B cell (primary cell): ENCODE results near the gene LRP1-AS. TPM values are rescaled to one million over a fixed set of nuclear protein-coding genes. Genes with fewer than 3 reads are reported as not detected.

ENCODE experiments used
- ATAC-seq: fragments of 200-7000 bp; cut with Tn5 transposase; one replicate; pipeline ENCODE4 v1.10.0; 2021; ENCODE audit warnings: low read depth, mild to moderate bottlenecking, moderate number of reproducible peaks, moderate library complexity
- CTCF ChIA-PET: fragments of 350-600 bp; sonication (Branson Sonifier 250); formaldehyde crosslinking; loops from one replicate; lab custom pipeline; 2021; ENCODE audit warnings: antibody characterized with exemption, inconsistent platforms; lab: Charles Lee
- POLR2A ChIA-PET: fragments of 350-600 bp; sonication (Branson Sonifier 250); formaldehyde crosslinking; loops from one replicate; lab custom pipeline; 2021; ENCODE audit warnings: antibody characterized with exemption; lab: Charles Lee
- DNase-seq: peaks from one replicate; pipeline ENCODE4 v3.0.0; 2013
- H2AFZ ChIP-seq: 2 replicates; pipeline ENCODE4 v1.6.1; 2012; ENCODE audit warnings: mild to moderate bottlenecking, low read depth, low read length; ENCODE audit not compliant: insufficient read depth, poor library complexity, severe bottlenecking
- H3K27ac ChIP-seq, 2 donors: 1 replicate in 1 of 2; 2 replicates in 1 of 2; pipeline ENCODE4 v1.5.1; 2012 to 2013; ENCODE audit warnings: low read length in 2 of 2, mild to moderate bottlenecking in 2 of 2, moderate library complexity in 1 of 2
- H3K27me3 ChIP-seq, 4 experiments: fragments of 200-600 bp in 1 of 4; sonication (generic) in 1 of 4; replicated peaks in 1 of 4; 1 replicate in 2 of 4; 2 replicates in 2 of 4; pipeline versions ENCODE4 v1.6.1 to v1.7.0; 2013 to 2016; ENCODE audit warnings: low read length in 3 of 4, mild to moderate bottlenecking in 2 of 4, mixed read lengths in 1 of 4, moderate library complexity in 1 of 4; ENCODE audit not compliant: insufficient read depth in 4 of 4, control insufficient read depth in 3 of 4; ENCODE audit errors: control extremely low read depth in 1 of 4
- H3K36me3 ChIP-seq, 2 experiments: replicated peaks in 1 of 2; 1 replicate in 1 of 2; 2 replicates in 1 of 2; pipeline versions ENCODE4 v1.6.1 to v1.7.1; 2013; ENCODE audit warnings: low read length in 1 of 2; ENCODE audit not compliant: insufficient read depth in 2 of 2, control insufficient read depth in 1 of 2; ENCODE audit errors: control extremely low read depth in 1 of 2, extremely low read depth in 1 of 2
- H3K4me1 ChIP-seq, 2 donors: fragments of 200-600 bp in 1 of 2; sonication (generic) in 1 of 2; 1 replicate in 1 of 2; 2 replicates in 1 of 2; pipeline versions ENCODE4 v1.5.1 to v1.6.1; 2013 to 2017; ENCODE audit warnings: low read length in 2 of 2; ENCODE audit not compliant: control insufficient read depth in 2 of 2, insufficient read depth in 2 of 2
- H3K4me2 ChIP-seq: replicated peaks from 2 replicates; pipeline ENCODE3; 2012; ENCODE audit warnings: mild to moderate bottlenecking, low read depth, low read length; ENCODE audit not compliant: poor library complexity, severe bottlenecking
- H3K4me3 ChIP-seq, 5 experiments: fragments of 200-600 bp in 1 of 5; sonication (generic) in 1 of 5; 1 replicate in 3 of 5; 2 replicates in 2 of 5; pipeline versions ENCODE4 v1.5.1 to v1.7.0; 2011 to 2016; ENCODE audit warnings: low read length in 4 of 5, mild to moderate bottlenecking in 4 of 5, low read depth in 2 of 5, control low read depth in 1 of 5, moderate library complexity in 1 of 5; ENCODE audit not compliant: insufficient read depth in 1 of 5; ENCODE audit errors: control extremely low read depth in 1 of 5, extremely low read depth in 1 of 5
- H3K79me2 ChIP-seq: fragments of 200-600 bp; sonication (generic); one replicate; pipeline ENCODE4 v1.6.0; 2016; ENCODE audit warnings: low read length; ENCODE audit not compliant: control insufficient read depth, insufficient read depth
- H3K9ac ChIP-seq: fragments of 200-600 bp; sonication (generic); 2 replicates; pipeline ENCODE4 v1.6.1; 2017; ENCODE audit warnings: mild to moderate bottlenecking, low read length, moderate library complexity
- H3K9me3 ChIP-seq, 3 donors: one replicate each; pipeline versions ENCODE4 v1.6.1 to v1.7.1; 2013; ENCODE audit warnings: low read length in 2 of 3; ENCODE audit not compliant: control insufficient read depth in 2 of 3, insufficient read depth in 1 of 3; ENCODE audit errors: control extremely low read depth in 1 of 3
- H4K20me1 ChIP-seq: 2 replicates; pipeline ENCODE4 v1.6.0; 2012; ENCODE audit warnings: mild to moderate bottlenecking, low read length; ENCODE audit not compliant: insufficient read depth, control insufficient read depth, poor library complexity, severe bottlenecking
- H3K27ac Mint-ChIP-seq: one replicate; pipeline ENCODE4 v1.8.0; 2021; ENCODE audit warnings: mixed read lengths
- H3K27me3 Mint-ChIP-seq: one replicate; pipeline ENCODE4 v1.8.0; 2021; ENCODE audit warnings: mixed read lengths
- H3K4me1 Mint-ChIP-seq: one replicate; pipeline ENCODE4 v1.8.0; 2021; ENCODE audit warnings: mixed read lengths
- H3K4me3 Mint-ChIP-seq: one replicate; pipeline ENCODE4 v1.8.0; 2021; ENCODE audit warnings: mixed read lengths
- H3K9me3 Mint-ChIP-seq: one replicate; pipeline ENCODE4 v1.8.0; 2022; ENCODE audit warnings: mixed read lengths; ENCODE audit not compliant: insufficient read depth
- CTCF ChIP-seq: fragments of 200-600 bp; IDR thresholded peaks from one replicate; pipeline ENCODE4 v1.8.0; 2022; ENCODE audit warnings: antibody characterized with exemption, mild to moderate bottlenecking
- EZH2 ChIP-seq: IDR thresholded peaks from 2 replicates; pipeline ENCODE4 v1.6.1; 2012; ENCODE audit warnings: borderline replicate concordance, low read depth, mild to moderate bottlenecking, moderate library complexity, low read length; ENCODE audit not compliant: insufficient read depth, poor library complexity, severe bottlenecking
- WGBS: methylation state at CpG from one replicate; pipeline ENCODE4 v1.1.5; 2013; ENCODE audit warnings: missing lambda C conversion rate; ENCODE audit not compliant: insufficient coverage; 5-methylcytosine and 5-hydroxymethylcytosine counted together
- intact Hi-C: fragments of 100-400 bp; cut with micrococcal nuclease; formaldehyde crosslinking; loops from one replicate; pipeline ENCODE4 v1.10.0; 2022
- polyA plus RNA-seq: library from polyadenylated mRNA; depleted of rRNA; stranded (reverse); fragments of >200 nt; gene quantifications from 2 replicates; pipeline ENCODE4 v1.2.3, GENCODE V29; 2012
- total RNA-seq, 2 donors: library from RNA; stranded (reverse); fragments of 120-200 nt in 1 of 2; gene quantifications; 1 replicate in 1 of 2; 2 replicates in 1 of 2; pipeline versions ENCODE4 v1.2.3 to v1.2.4, GENCODE V29; 2013 to 2022

LRP1-AS gene
- total and polyA plus RNA-seq, 2 donors (not counting 1 experiment from before 2014, with no cell fraction given) = not detected

- POLR2A ChIA-PET = no interaction called here
Observed at GRCh38 chr12:57169969-57170368, 22.6 kb upstream of the LRP1-AS start.

More at GRCh38 chr12:57169969-57170368, 22.6 kb upstream of the LRP1-AS start:
- Histone ChIP-seq H3K27me3 (no peaks in the 10 kb centered on the region), H4K20me1 (no peaks in the 10 kb centered on the region), H2AFZ (no peak overlapping the region), H3K36me3 (no peaks in the 10 kb centered on the region), H3K4me2 (no peak overlapping the region), H3K4me3 (no peak overlapping the region), H3K27ac (no peak overlapping the region), H3K4me1 (no peaks in the 10 kb centered on the region), H3K9ac (no peak overlapping the region), H3K79me2 (no peaks in the 10 kb centered on the region), H3K9me3 (no peaks in the 10 kb centered on the region)
- WGBS = 93% methylated on average over 6 of the region's 7 CpGs
- peaks cover 3% of the 10 kb centered on the region for H3K27me3 Mint-ChIP-seq
- H3K27ac Mint-ChIP-seq = no peak overlapping the region
- ATAC-seq = no peak
- CTCF ChIA-PET = interaction anchor here (1.1 to 7.7 kb wide), 2 partner anchors 13 to 45 kb away, joined by 3 to 97 read pairs; partner anchors contain the start of gene LRP1
- DNase-seq = no peak
- intact Hi-C loops = no loop called here
- no peak overlapping the region for H3K4me3 Mint-ChIP-seq
- no peaks in the 10 kb centered on the region for H3K9me3 Mint-ChIP-seq
- no peaks in the 10 kb centered on the region for H3K4me1 Mint-ChIP-seq
- TF ChIP-seq EZH2 (no peak), CTCF (no peak)
